ENCODE measurements around the gene SLC12A5.

DNA sequence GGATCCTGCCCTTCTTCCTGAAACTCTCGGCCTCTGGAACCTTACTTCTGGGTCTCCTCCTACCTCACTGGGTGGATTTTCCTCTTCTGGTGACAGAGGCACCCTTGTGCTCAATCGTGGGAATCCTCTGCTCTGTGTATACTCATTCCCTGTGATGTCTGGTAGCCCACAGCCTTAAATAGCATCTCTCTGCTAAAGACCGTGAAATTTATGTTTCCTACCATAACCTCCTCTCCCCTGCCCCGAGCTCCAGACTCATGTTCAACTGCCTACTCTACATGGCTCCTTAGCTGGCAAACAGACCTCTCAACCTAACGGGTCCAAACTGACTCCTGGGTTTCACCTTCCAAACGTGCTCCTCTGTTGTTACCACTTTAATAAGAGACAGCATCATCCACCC lies 10.4 kb upstream of the SLC12A5 start:
- TF ChIP-seq, protein P1, sequence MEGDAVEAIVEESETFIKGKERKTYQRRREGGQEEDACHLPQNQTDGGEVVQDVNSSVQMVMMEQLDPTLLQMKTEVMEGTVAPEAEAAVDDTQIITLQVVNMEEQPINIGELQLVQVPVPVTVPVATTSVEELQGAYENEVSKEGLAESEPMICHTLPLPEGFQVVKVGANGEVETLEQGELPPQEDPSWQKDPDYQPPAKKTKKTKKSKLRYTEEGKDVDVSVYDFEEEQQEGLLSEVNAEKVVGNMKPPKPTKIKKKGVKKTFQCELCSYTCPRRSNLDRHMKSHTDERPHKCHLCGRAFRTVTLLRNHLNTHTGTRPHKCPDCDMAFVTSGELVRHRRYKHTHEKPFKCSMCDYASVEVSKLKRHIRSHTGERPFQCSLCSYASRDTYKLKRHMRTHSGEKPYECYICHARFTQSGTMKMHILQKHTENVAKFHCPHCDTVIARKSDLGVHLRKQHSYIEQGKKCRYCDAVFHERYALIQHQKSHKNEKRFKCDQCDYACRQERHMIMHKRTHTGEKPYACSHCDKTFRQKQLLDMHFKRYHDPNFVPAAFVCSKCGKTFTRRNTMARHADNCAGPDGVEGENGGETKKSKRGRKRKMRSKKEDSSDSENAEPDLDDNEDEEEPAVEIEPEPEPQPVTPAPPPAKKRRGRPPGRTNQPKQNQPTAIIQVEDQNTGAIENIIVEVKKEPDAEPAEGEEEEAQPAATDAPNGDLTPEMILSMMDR (conservative IDR thresholded peaks at IDR 0.05) = no peak
- no peak for TF ChIP-seq EZH2 (IDR thresholded peaks at IDR 0.05; ENCODE audit: low read depth)
